Measurements from ENCODE around the gene HAS3.
"Not testable (repeated sequence)": the region's sequence is repeated elsewhere in the genome, so short reads cannot be mapped to it uniquely, and the experiment has no call there.

HAS3 gene

GRCh38 chr16:69116906-69117305, 11.5 kb downstream of the HAS3 start:
- DNase-seq (ENCODE audit: low read depth in 2 of 2) = no peak

- no peak for DNase-seq (ENCODE audit: low read depth in 2 of 2)
Observed at GRCh38 chr16:69118468-69118867, 13.0 kb downstream of the HAS3 start.

GRCh38 chr16:69118994-69119393, 13.5 kb downstream of the HAS3 start:
- DNase-seq (ENCODE audit: low read depth in 2 of 2) = no peak

- no peak for DNase-seq (ENCODE audit: low read depth in 2 of 2)
Observed at GRCh38 chr16:69119536-69119935, 14.1 kb downstream of the HAS3 start.

- no peak for DNase-seq (ENCODE audit: low read depth in 2 of 2)
Observed at GRCh38 chr16:69120096-69120664, 14.7 kb downstream of the HAS3 start.

GRCh38 chr16:69123910-69124309, 18.5 kb downstream of the HAS3 start:
- peak in 1 of 2 donors; percentile 32 for DNase-seq (ENCODE audit: low read depth in 2 of 2)

GRCh38 chr16:69124406-69124805, 19.0 kb downstream of the HAS3 start:
- DNase-seq (ENCODE audit: low read depth in 2 of 2) = not testable (repeated sequence)

GRCh38 chr16:69124961-69125360, 19.5 kb downstream of the HAS3 start:
- not testable (repeated sequence) for DNase-seq (ENCODE audit: low read depth in 2 of 2)

- DNase-seq (ENCODE audit: low read depth in 2 of 2) = no peak
Observed at GRCh38 chr16:69126221-69126620, 20.8 kb downstream of the HAS3 start.

GRCh38 chr16:69126801-69127200, 21.3 kb downstream of the HAS3 start:
- not testable (repeated sequence) for DNase-seq (ENCODE audit: low read depth in 2 of 2)

- DNase-seq (ENCODE audit: low read depth in 2 of 2) = no peak
Observed at GRCh38 chr16:69127966-69128510, 22.6 kb downstream of the HAS3 start.

GRCh38 chr16:69130461-69130860, 25.0 kb downstream of the HAS3 start:
- DNase-seq (ENCODE audit: low read depth in 2 of 2) = no peak

- no peak for DNase-seq (ENCODE audit: low read depth in 2 of 2)
Observed at GRCh38 chr16:69131167-69131838, 25.9 kb downstream of the HAS3 start.

GRCh38 chr16:69131839-69132423, 26.5 kb downstream of the HAS3 start:
- peak; percentile 61 to 66 for DNase-seq (ENCODE audit: low read depth in 2 of 2)

- DNase-seq (ENCODE audit: low read depth in 2 of 2) = peak; percentile 73 to 77
Observed at GRCh38 chr16:69132424-69133252, 27.2 kb downstream of the HAS3 start, which contains the start of the genes CHTF8 and UTP4. TSS of gene CHTF8 (minus strand) at chr16:69132588. CDS start at chr16:69121458, 11,130 bp downstream. TSS of gene UTP4 (plus strand) at chr16:69132649. CDS start at chr16:69133460, 811 bp downstream.

GRCh38 chr16:69133373-69133954, 28.0 kb downstream of the HAS3 start:
- no peak for DNase-seq (ENCODE audit: low read depth in 2 of 2)

GRCh38 chr16:69138608-69139007, 33.2 kb downstream of the HAS3 start:
- no peak for DNase-seq (ENCODE audit: low read depth in 2 of 2)

GRCh38 chr16:69139464-69139863, 34.0 kb downstream of the HAS3 start:
- DNase-seq (ENCODE audit: low read depth in 2 of 2) = not testable (repeated sequence)

- DNase-seq (ENCODE audit: low read depth in 2 of 2) = no peak
Observed at GRCh38 chr16:69141014-69141413, 35.6 kb downstream of the HAS3 start.

- DNase-seq (ENCODE audit: low read depth in 2 of 2) = no peak
Observed at GRCh38 chr16:69141936-69142335, 36.5 kb downstream of the HAS3 start.

- no peak for DNase-seq (ENCODE audit: low read depth in 2 of 2)
Observed at GRCh38 chr16:69143116-69143515, 37.7 kb downstream of the HAS3 start.

Measured in stimulated activated CD8-positive, alpha-beta memory T cell treated with anti-CD3 and anti-CD28 coated beads, Interleukin-15, amount 100 ng/mL, for 4 hours (primary cell).